Hindlimb muscle (tissue), 1 donor: ENCODE data around the gene SPACA5B. TPM values are rescaled to one million over a fixed set of nuclear protein-coding genes. Genes with fewer than 3 reads are reported as not detected.

ENCODE experiments used
- polyA plus RNA-seq: library from polyadenylated mRNA; unstranded; fragments of 120-200 nt; gene quantifications from one replicate; pipeline ENCODE4 v1.2.1, GENCODE V29; 2013; ENCODE audit not compliant: insufficient read length

The SPACA5B gene
- polyA plus RNA-seq, 1 donor: not detected

Other genes with a start within 250 kb of the SPACA5B start
- 5.3 TPM for gene ZNF182, start 126.6 kb upstream of the SPACA5B start, polyA plus RNA-seq
- gene SPACA5, start 123.6 kb upstream of the SPACA5B start, polyA plus RNA-seq: not detected
- gene ZNF630, start 59.0 kb upstream of the SPACA5B start, polyA plus RNA-seq: 2.4 TPM
- not detected for gene SSX5, start 66.2 kb downstream of the SPACA5B start, polyA plus RNA-seq
- not detected for gene SSX1, start 124.8 kb downstream of the SPACA5B start, polyA plus RNA-seq
- not detected for gene SSX3, start 226.1 kb downstream of the SPACA5B start, polyA plus RNA-seq